Frontal cortex (tissue), 4 donors: ENCODE measurements around the gene CACNB1. TPM values are rescaled to one million over a fixed set of nuclear protein-coding genes. Genes with fewer than 3 reads are reported as not detected.
"Not testable (repeated sequence)": the region's sequence is repeated elsewhere in the genome, so short reads cannot be mapped to it uniquely, and the experiment has no call there.

ENCODE experiments used
- DNase-seq, 2 donors: peaks; one replicate each; pipeline ENCODE4 v3.0.0; 2012; ENCODE audit warnings: low spot score in 2 of 2
- FAIRE-seq: peaks from 2 replicates; lab custom pipeline; 2012; peaks lifted over from hg19 to GRCh38; lab: Jason Lieb, UNC
- total RNA-seq: library from RNA; depleted of rRNA; stranded (reverse); fragments of >200 nt; gene quantifications from one replicate; pipeline ENCODE4 v1.2.3, GENCODE V29; 2014
- donor health status: control.
- donor health status: control.
- donor health status: control.

The CACNB1 gene
- total RNA-seq, 1 donor from 2014 or later: 14.3 TPM

- FAIRE-seq: no peak
Observed at GRCh38 chr17:39139161-39139511, 58.3 kb downstream of the CACNB1 start.

GRCh38 chr17:39138431-39139160 lies 58.9 kb downstream of the CACNB1 start:
- no peak for FAIRE-seq
- DNase-seq: no peak

More at GRCh38 chr17:39139161-39139511, 58.3 kb downstream of the CACNB1 start:
- no peak for DNase-seq

GRCh38 chr17:39134878-39135277 lies 62.6 kb downstream of the CACNB1 start:
- no peak for DNase-seq
- FAIRE-seq: no peak

DNA sequence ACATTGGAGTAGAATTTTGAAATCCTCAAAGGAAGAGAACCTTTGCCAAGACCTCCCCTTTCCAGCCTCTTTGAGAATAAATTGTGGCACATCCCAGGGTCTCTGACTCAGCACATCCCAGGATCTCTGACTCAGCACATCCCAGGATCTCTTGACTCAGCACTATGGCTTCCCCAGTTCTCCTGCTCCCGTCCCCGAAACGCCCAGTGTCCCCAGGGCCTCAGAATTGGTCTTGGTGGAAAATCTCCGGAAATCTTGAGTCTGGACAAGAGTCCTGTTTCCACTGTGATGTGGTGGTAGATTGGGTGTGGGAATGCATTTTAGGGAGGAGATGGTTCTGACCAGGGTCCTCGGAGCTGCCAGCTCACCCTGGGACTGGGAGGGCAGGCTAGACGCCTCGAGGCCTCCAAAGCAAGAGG lies 65.3 kb downstream of the CACNB1 start:
- DNase-seq (no peak), FAIRE-seq (no peak)

GRCh38 chr17:39131616-39132015 lies 65.9 kb downstream of the CACNB1 start:
- no peak for DNase-seq
- no peak for FAIRE-seq

GRCh38 chr17:39130205-39130604 lies 67.3 kb downstream of the CACNB1 start:
- FAIRE-seq (no peak), DNase-seq (no peak)

GRCh38 chr17:39129544-39129943 lies 67.9 kb downstream of the CACNB1 start:
- FAIRE-seq, DNase-seq: not testable (repeated sequence)

DNA sequence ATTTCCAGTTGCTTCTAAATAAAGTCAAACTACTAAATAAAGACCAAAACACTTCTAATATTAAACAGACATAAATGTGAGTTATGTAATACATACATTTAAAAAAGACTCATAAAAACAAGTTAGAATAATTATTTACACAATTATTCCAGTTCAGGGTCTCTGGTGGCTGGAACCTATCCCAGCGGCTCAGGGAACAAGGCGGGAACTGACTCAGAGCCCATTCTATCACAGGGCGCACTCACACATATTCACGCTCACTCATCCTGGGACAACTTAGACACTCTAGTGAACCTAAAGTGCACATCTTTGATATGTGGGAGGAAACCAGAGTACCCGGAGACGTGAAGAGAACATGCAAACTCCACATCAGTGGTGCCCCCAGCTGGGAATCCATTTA lies 71.0 kb downstream of the CACNB1 start:
- FAIRE-seq (no peak), DNase-seq (no peak)

- FAIRE-seq: no peak
- DNase-seq: no peak
Observed at GRCh38 chr17:39125143-39125875, 72.2 kb downstream of the CACNB1 start.

DNA sequence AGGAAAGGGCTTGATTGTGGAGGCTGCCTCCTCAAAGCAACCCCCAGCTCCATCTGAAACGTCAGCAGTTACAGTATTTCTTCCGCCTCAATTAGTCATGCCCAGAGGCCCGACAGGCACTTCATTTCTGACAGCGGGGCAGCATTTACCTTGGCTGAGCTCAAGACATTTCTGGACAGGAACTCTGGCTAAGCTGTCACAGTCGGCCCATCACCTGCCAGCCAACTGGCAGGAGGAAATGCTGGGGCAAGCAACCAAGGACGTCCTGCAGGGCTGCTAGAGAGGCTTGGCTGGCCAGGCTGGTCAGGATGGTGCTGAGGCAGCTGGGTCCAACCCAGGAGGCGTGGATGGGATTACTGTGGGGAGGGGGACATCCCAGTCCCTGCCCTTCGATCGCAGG lies 73.8 kb downstream of the CACNB1 start:
- DNase-seq: no peak
- no peak for FAIRE-seq

Other genes starting within 250 kb of the CACNB1 start
- gene FBXO47, start 230.3 kb downstream of the CACNB1 start, total RNA-seq: not detected
- gene PLXDC1, start 46.0 kb downstream of the CACNB1 start, total RNA-seq: 9.8 TPM
- not detected for gene ARL5C, start 31.5 kb downstream of the CACNB1 start, total RNA-seq
- gene RPL19, start 2.6 kb upstream of the CACNB1 start, total RNA-seq: 1,210 TPM
- under 0.01 TPM for gene STAC2, start 28.3 kb upstream of the CACNB1 start, total RNA-seq
- 18.3 TPM for gene FBXL20, start 204.0 kb upstream of the CACNB1 start, total RNA-seq